Mucosa of stomach (tissue), 1 donor: ENCODE measurements around the gene PAAF1.

Experiments used
- H3K27me3 ChIP-seq: one replicate; pipeline ENCODE4 v1.7.0; 2013; ENCODE audit warnings: mild to moderate bottlenecking, low read length; ENCODE audit not compliant: control insufficient read depth, insufficient read depth
- H3K36me3 ChIP-seq: one replicate; pipeline ENCODE4 v1.7.0; 2013; ENCODE audit warnings: low read length; ENCODE audit not compliant: control insufficient read depth, insufficient read depth
- H3K4me1 ChIP-seq: one replicate; pipeline ENCODE4 v1.7.0; 2013; ENCODE audit warnings: mild to moderate bottlenecking, low read length; ENCODE audit not compliant: control insufficient read depth, insufficient read depth
- H3K4me3 ChIP-seq: one replicate; pipeline ENCODE4 v1.7.0; 2013; ENCODE audit warnings: low read length
- H3K9ac ChIP-seq: one replicate; pipeline ENCODE4 v1.7.0; 2013; ENCODE audit warnings: mild to moderate bottlenecking, low read length, moderate library complexity
- H3K9me3 ChIP-seq: one replicate; pipeline ENCODE4 v1.7.0; 2013; ENCODE audit warnings: mild to moderate bottlenecking, low read length, moderate library complexity; ENCODE audit not compliant: control insufficient read depth
- donor health status: Pancreatic carcinoma.

The PAAF1 gene

GRCh38 chr11:73889019-73889418, 12.2 kb downstream of the PAAF1 start:
- H3K4me3 ChIP-seq: no peak overlapping the region
- H3K36me3 ChIP-seq: peaks cover 8% of the 10 kb centered on the region
- H3K4me1 ChIP-seq: no peaks in the 10 kb centered on the region
- no peaks in the 10 kb centered on the region for H3K9me3 ChIP-seq
- no peaks in the 10 kb centered on the region for H3K27me3 ChIP-seq
- no peak overlapping the region for H3K9ac ChIP-seq

- Histone ChIP-seq H3K9ac (no peak overlapping the region), H3K36me3 (peaks cover 8% of the 10 kb centered on the region), H3K9me3 (no peaks in the 10 kb centered on the region), H3K27me3 (no peaks in the 10 kb centered on the region), H3K4me3 (no peak overlapping the region), H3K4me1 (no peaks in the 10 kb centered on the region)
These were observed 12.7 kb downstream of the PAAF1 start for GRCh38 chr11:73889536-73889935.

- Histone ChIP-seq H3K4me3 (no peak overlapping the region), H3K36me3 (peaks cover 8% of the 10 kb centered on the region), H3K9me3 (no peaks in the 10 kb centered on the region), H3K4me1 (no peaks in the 10 kb centered on the region), H3K9ac (no peak overlapping the region), H3K27me3 (no peaks in the 10 kb centered on the region)
These were observed 16.2 kb downstream of the PAAF1 start for GRCh38 chr11:73893041-73893440.

DNA sequence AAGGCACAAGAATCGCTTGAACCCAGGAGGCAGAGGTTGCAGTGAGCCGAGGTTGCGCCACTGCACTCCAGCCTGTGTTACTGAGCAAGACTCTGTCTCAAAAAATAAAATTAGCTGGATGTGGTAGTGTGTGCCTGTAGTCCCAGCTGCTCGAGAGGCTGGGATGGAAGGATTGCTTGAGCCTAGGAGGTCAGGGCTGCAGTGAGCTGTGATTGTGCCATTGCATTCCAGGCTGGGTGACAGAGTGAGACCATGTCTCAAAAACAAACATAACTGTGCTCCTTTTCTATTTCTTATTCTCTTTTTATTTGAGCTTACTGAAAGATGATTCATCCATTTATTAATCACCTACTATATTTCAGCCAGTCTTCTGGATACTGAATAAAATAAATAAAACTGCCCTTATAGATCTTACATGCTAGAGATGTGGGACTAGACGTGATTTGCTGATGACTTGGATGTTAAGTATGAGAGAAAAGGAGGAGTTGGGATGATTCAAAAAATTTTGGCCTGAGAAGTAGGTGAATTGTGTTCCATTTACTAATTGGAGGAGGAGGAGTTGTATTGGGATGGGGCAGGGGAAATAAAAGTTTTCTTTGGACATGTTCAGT, 18.0 kb downstream of the PAAF1 start:
- H3K36me3 ChIP-seq: peaks cover 8% of the 10 kb centered on the region
- H3K27me3 ChIP-seq: no peaks in the 10 kb centered on the region

DNA sequence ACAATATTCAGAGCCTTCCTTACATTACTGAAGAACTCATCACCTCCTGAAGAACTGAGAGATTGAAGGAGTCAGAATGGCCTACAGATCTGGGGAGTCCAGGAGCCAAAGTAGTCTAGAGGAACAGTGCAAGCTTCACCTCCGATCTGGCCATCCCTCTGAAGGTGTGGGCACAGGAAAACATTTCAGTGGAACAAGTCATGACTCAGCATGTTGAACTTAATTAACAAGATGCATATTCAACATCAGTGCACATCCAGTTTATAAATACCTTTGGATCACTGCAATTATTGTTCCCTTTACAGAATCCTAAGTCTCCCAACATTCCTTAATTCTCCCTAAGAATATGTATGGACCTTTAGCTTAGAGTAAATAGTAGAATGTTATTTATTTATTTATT, 25.5 kb downstream of the PAAF1 start:
- Histone ChIP-seq H3K27me3 (no peaks in the 10 kb centered on the region), H3K9me3 (no peaks in the 10 kb centered on the region), H3K4me3 (no peak overlapping the region), H3K9ac (no peak overlapping the region), H3K36me3 (no peaks in the 10 kb centered on the region), H3K4me1 (no peaks in the 10 kb centered on the region)

More for the DNA sequence above, 18.0 kb downstream of the PAAF1 start:
- Histone ChIP-seq H3K9ac (no peak overlapping the region), H3K9me3 (no peaks in the 10 kb centered on the region), H3K4me1 (no peaks in the 10 kb centered on the region), H3K4me3 (no peak overlapping the region)

DNA sequence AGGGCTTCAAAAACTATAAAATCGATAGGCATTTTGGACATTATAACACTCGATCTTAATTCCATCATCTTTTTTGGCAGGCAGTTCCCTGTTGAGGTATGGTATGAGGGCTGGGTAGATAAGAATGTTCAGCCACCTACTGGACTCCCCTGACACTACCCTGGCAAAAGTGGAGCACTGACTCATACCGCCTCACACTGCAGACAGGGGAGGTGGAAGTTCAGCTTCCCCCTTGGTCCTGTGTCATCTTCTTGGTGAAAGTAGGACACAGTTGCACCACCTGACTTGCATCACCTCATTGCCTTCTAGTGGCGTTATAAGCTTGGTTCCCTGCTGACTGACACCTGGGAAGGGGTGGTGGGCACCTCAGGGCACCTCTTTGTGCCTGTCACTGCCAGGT, 30.4 kb downstream of the PAAF1 start:
- Histone ChIP-seq H3K36me3 (no peaks in the 10 kb centered on the region), H3K4me1 (no peaks in the 10 kb centered on the region), H3K4me3 (no peak overlapping the region), H3K9ac (no peak overlapping the region), H3K27me3 (no peaks in the 10 kb centered on the region), H3K9me3 (no peaks in the 10 kb centered on the region)

DNA sequence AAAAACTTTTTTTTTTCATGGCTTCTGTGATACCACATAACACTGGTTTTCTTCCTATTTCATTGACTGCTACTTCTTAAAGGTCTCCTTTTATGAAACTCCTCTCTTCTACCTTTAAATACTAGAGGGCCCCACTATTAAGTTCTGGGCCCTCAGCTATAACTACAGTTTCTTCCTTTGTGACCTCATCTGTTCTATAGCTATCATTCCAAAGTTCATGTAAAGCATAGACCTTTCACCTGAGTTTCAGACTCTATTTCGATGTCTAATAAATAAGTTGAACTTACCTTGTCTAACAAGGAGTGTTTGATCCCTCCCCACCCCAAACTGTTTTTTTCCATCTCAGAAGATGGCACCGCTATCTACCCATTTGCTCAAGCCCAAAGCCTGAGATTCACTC, 35.2 kb downstream of the PAAF1 start:
- Histone ChIP-seq H3K9ac (no peak overlapping the region), H3K9me3 (no peaks in the 10 kb centered on the region), H3K4me3 (no peak overlapping the region), H3K27me3 (no peaks in the 10 kb centered on the region), H3K36me3 (no peaks in the 10 kb centered on the region), H3K4me1 (peaks cover 3% of the 10 kb centered on the region)

GRCh38 chr11:73913472-73913871, 36.7 kb downstream of the PAAF1 start:
- no peaks in the 10 kb centered on the region for H3K27me3 ChIP-seq
- peaks cover 3% of the 10 kb centered on the region for H3K4me1 ChIP-seq
- H3K9ac ChIP-seq: no peak overlapping the region
- no peaks in the 10 kb centered on the region for H3K36me3 ChIP-seq
- H3K4me3 ChIP-seq: no peak overlapping the region
- no peaks in the 10 kb centered on the region for H3K9me3 ChIP-seq

GRCh38 chr11:73914284-73914683, 37.5 kb downstream of the PAAF1 start:
- Histone ChIP-seq H3K27me3 (no peaks in the 10 kb centered on the region), H3K9ac (no peak overlapping the region), H3K36me3 (no peaks in the 10 kb centered on the region), H3K9me3 (no peaks in the 10 kb centered on the region), H3K4me3 (no peak overlapping the region), H3K4me1 (peaks cover 3% of the 10 kb centered on the region)

- no peak overlapping the region for H3K9ac ChIP-seq
- no peaks in the 10 kb centered on the region for H3K9me3 ChIP-seq
- no peaks in the 10 kb centered on the region for H3K27me3 ChIP-seq
- peaks cover 3% of the 10 kb centered on the region for H3K4me1 ChIP-seq
- H3K4me3 ChIP-seq: no peak overlapping the region
- H3K36me3 ChIP-seq: no peaks in the 10 kb centered on the region
These were observed 39.6 kb downstream of the PAAF1 start for GRCh38 chr11:73916435-73916834.

GRCh38 chr11:73921180-73921579, 44.4 kb downstream of the PAAF1 start:
- Histone ChIP-seq H3K9ac (no peak overlapping the region), H3K27me3 (no peaks in the 10 kb centered on the region), H3K36me3 (no peaks in the 10 kb centered on the region), H3K4me3 (no peak overlapping the region), H3K9me3 (no peaks in the 10 kb centered on the region), H3K4me1 (no peaks in the 10 kb centered on the region)

DNA sequence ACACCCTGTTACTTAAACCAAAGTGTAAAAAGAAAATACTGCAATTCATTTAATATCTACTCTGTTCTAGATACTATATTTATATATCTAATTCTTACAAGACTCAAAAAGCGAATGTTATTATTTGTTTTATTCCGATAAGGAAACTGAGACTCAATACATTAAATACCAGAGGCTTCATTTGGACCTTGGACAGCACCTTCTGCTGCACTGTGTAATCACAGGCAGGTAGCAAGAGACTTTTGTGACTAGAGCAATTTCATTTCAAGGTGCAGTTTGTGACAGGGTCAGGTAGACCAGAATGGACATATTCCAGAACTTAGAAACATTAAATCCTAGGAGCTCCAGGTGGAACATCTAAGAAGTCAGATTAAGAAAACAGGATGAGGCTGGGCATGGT, 52.6 kb downstream of the PAAF1 start:
- Histone ChIP-seq H3K36me3 (no peaks in the 10 kb centered on the region), H3K4me1 (no peaks in the 10 kb centered on the region), H3K9me3 (no peaks in the 10 kb centered on the region)

GRCh38 chr11:73931039-73931645, 54.3 kb downstream of the PAAF1 start:
- H3K36me3 ChIP-seq: no peaks in the 10 kb centered on the region
- no peaks in the 10 kb centered on the region for H3K4me1 ChIP-seq
- no peaks in the 10 kb centered on the region for H3K27me3 ChIP-seq
- H3K9me3 ChIP-seq: no peaks in the 10 kb centered on the region
- no peak overlapping the region for H3K4me3 ChIP-seq
- no peak overlapping the region for H3K9ac ChIP-seq

More for the DNA sequence above, 52.6 kb downstream of the PAAF1 start:
- H3K4me3 ChIP-seq: no peak overlapping the region
- no peak overlapping the region for H3K9ac ChIP-seq
- no peaks in the 10 kb centered on the region for H3K27me3 ChIP-seq
